Bone marrow (tissue), 2 donors: ENCODE data around the gene ERG.

ENCODE experiments used
- DNase-seq, 2 donors: peaks; one replicate each; lab custom pipeline; 2025; lab: John Stamatoyannopoulos, UW

ERG gene

GRCh38 chr21:38499296-38499695 lies 1.0 kb upstream of the ERG start:
- no peak for DNase-seq

- peak in 1 of 2 donors; percentile 46 for DNase-seq
Measured at GRCh38 chr21:38496224-38496623, 2.1 kb downstream of the ERG start.

GRCh38 chr21:38495696-38496095 lies 2.6 kb downstream of the ERG start:
- no peak for DNase-seq

GRCh38 chr21:38495242-38495641 lies 3.0 kb downstream of the ERG start:
- no peak for DNase-seq

- no peak for DNase-seq
Measured at GRCh38 chr21:38494703-38495102, 3.6 kb downstream of the ERG start.

GRCh38 chr21:38494251-38494642 lies 4.0 kb downstream of the ERG start:
- no peak for DNase-seq

- no peak for DNase-seq
Measured at GRCh38 chr21:38493549-38494250, 4.6 kb downstream of the ERG start.

- DNase-seq, result no peak
Measured at GRCh38 chr21:38492007-38492406, 6.3 kb downstream of the ERG start.

GRCh38 chr21:38491536-38491935 lies 6.7 kb downstream of the ERG start:
- no peak for DNase-seq

GRCh38 chr21:38490411-38491020 lies 7.8 kb downstream of the ERG start:
- DNase-seq, result no peak

GRCh38 chr21:38489729-38490128 lies 8.5 kb downstream of the ERG start:
- DNase-seq, result no peak

GRCh38 chr21:38489271-38489652 lies 9.0 kb downstream of the ERG start:
- DNase-seq, result no peak

GRCh38 chr21:38488640-38489270 lies 9.5 kb downstream of the ERG start:
- no peak for DNase-seq

GRCh38 chr21:38487901-38488639 lies 10.2 kb downstream of the ERG start:
- DNase-seq, result no peak

GRCh38 chr21:38486706-38487105 lies 11.6 kb downstream of the ERG start:
- DNase-seq, result no peak

- no peak for DNase-seq
Measured at GRCh38 chr21:38486221-38486620, 12.1 kb downstream of the ERG start.

- no peak for DNase-seq
Measured at GRCh38 chr21:38479641-38480525, 18.4 kb downstream of the ERG start.

- peak in 1 of 2 donors; percentile 66 for DNase-seq
Measured at GRCh38 chr21:38478782-38479181, 19.5 kb downstream of the ERG start.

- DNase-seq, result peak in 1 of 2 donors; percentile 71
Measured at GRCh38 chr21:38477226-38477625, 21.1 kb downstream of the ERG start.

GRCh38 chr21:38476385-38476784 lies 21.9 kb downstream of the ERG start:
- DNase-seq, result peak in 1 of 2 donors; percentile 96

- no peak for DNase-seq
Measured at GRCh38 chr21:38475519-38475918, 22.8 kb downstream of the ERG start.

- no peak for DNase-seq
Measured at GRCh38 chr21:38474796-38475195, 23.5 kb downstream of the ERG start.
